ENCODE measurements around the gene KCNQ1.

KCNQ1 gene

DNA sequence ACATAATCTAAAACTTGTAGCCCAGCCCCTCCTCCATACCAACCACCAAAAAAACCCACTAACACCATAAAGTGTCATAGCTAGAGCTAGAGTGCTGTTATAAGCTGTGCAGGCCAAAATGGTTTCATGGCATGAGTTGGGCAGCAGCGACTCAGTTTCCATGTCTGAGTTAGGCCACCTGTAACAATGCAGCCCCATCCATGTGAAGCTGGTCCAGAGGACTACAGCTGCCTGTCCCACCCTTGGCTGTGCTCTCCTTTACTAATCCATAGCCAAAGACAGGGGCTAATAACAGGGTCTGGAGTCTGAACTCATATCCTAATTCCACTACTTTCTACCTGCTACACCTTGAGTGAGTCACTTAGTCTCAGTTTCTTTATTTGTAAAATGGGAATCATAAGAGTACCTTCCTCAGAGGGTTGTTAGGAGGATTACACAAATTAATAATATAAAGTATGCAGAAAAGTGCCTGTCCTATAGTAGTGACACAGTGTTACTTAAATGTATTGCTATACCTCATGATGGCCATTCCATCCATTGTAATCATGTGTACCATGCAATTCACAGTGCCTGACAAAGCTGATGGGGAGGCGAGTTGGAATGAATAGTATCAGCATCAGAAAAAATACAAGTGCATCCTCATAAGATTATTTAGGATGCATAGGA lies 234.3 kb downstream of the KCNQ1 start:
- Histone ChIP-seq H3K4me3 (replicated peaks; ENCODE audit: low read depth, low read length) (no peak overlapping the region), H3K36me3 (ENCODE audit: control insufficient read depth, insufficient read depth, low read length) (no peaks in the 10 kb centered on the region), H3K27me3 (replicated peaks; ENCODE audit: control insufficient read depth, insufficient read depth, low read length) (no peaks in the 10 kb centered on the region)
- no peak for DNase-seq (ENCODE audit: extremely low read depth, insufficient read length)
- TF ChIP-seq, protein P1, sequence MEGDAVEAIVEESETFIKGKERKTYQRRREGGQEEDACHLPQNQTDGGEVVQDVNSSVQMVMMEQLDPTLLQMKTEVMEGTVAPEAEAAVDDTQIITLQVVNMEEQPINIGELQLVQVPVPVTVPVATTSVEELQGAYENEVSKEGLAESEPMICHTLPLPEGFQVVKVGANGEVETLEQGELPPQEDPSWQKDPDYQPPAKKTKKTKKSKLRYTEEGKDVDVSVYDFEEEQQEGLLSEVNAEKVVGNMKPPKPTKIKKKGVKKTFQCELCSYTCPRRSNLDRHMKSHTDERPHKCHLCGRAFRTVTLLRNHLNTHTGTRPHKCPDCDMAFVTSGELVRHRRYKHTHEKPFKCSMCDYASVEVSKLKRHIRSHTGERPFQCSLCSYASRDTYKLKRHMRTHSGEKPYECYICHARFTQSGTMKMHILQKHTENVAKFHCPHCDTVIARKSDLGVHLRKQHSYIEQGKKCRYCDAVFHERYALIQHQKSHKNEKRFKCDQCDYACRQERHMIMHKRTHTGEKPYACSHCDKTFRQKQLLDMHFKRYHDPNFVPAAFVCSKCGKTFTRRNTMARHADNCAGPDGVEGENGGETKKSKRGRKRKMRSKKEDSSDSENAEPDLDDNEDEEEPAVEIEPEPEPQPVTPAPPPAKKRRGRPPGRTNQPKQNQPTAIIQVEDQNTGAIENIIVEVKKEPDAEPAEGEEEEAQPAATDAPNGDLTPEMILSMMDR (IDR thresholded peaks at IDR 0.05; ENCODE audit: insufficient read depth, low read length, poor library complexity, severe bottlenecking) = no peak

DNA sequence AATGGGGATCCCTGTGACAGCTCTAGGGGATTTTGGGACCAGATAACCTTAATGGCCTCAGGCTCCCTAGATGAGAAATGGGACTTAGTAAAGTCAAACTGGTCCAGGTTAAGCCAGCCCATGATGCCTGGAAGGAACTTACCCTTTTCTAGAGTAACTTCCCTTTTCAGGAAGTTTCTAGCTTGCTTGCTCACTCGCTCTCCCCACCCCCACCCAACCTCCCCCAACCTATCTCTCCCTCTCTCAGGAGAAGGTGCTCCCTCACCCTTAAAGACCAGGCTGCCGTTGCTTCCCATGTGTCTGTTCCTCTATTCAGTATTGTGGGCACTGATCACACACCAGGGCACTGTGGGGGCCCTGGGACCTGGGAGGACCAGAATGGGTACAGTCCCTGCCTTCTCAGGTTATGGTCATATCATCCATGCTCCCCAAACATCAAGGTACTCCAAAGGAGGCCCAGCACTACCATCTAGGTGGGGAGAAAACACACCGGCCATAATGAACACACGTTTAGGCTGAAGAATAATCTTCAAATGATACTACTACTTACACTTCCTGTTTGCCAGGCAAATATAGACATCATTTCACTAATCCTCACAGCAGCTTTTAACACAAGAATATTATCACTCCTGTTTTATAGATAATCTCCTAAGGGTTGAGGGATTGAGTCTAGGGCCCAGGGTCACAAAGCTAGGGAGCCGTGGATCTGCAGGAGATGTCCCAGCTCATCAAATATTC lies 236.8 kb downstream of the KCNQ1 start:
- DNase-seq (ENCODE audit: extremely low read depth, insufficient read length) = no peak
- Histone ChIP-seq H3K27me3 (replicated peaks; ENCODE audit: control insufficient read depth, insufficient read depth, low read length) (no peaks in the 10 kb centered on the region), H3K36me3 (ENCODE audit: control insufficient read depth, insufficient read depth, low read length) (no peaks in the 10 kb centered on the region; the same call in 1 of the 2 replicates), H3K4me3 (replicated peaks; ENCODE audit: low read depth, low read length) (no peak overlapping the region)
- TF ChIP-seq, protein P1 (IDR thresholded peaks at IDR 0.05; ENCODE audit: insufficient read depth, low read length, poor library complexity, severe bottlenecking) = no peak

DNA sequence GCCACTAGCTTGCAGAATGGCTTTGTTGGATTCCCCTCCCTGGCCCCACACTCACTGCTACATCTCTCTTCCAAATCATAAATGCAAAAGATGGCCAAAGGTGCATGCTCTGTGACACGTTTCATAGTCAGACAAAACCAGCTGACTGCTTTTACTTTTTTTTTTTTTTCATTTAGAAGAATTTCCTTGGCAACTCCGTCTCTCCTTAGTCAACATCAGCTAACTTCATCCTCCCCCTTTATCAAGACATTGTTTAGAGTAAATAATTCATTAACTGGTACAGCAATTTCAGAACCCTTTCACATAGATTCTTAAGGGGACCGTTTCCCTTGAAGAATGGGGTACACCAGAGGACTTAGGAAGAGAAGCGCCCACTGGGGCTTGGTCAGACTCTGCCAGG lies 239.0 kb downstream of the KCNQ1 start:
- Histone ChIP-seq H3K36me3 (ENCODE audit: control insufficient read depth, insufficient read depth, low read length) (no peaks in the 10 kb centered on the region; the same call in 1 of the 2 replicates), H3K4me3 (replicated peaks; ENCODE audit: low read depth, low read length) (no peak overlapping the region), H3K27me3 (replicated peaks; ENCODE audit: control insufficient read depth, insufficient read depth, low read length) (no peaks in the 10 kb centered on the region)
- DNase-seq (ENCODE audit: extremely low read depth, insufficient read length) = no peak
- TF ChIP-seq, protein P1 (IDR thresholded peaks at IDR 0.05; ENCODE audit: insufficient read depth, low read length, poor library complexity, severe bottlenecking) = no peak

DNA sequence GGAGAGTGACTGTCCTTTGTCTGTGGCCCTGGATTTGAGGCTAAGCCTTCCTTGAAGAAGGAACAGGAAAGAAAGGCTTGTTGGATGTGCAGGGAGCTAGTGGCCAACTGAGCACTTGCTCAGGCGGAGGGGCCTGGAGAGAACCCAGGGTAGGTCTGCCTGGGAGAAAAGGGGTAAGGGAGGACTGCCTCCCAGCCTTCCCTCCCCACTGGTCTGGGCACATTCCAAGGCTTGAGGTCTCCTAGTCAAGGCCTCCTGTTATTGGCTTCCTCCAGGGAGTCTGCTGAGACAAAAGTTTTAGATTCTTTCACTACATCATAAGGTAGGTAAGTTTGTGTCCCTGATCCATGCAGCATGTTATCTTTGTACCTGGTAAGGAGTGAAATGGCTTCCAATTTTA lies 239.8 kb downstream of the KCNQ1 start:
- Histone ChIP-seq H3K4me3 (replicated peaks; ENCODE audit: low read depth, low read length) (no peak overlapping the region), H3K27me3 (replicated peaks; ENCODE audit: control insufficient read depth, insufficient read depth, low read length) (no peaks in the 10 kb centered on the region), H3K36me3 (ENCODE audit: control insufficient read depth, insufficient read depth, low read length) (no peaks in the 10 kb centered on the region; the same call in 1 of the 2 replicates)
- TF ChIP-seq, protein P1 (IDR thresholded peaks at IDR 0.05; ENCODE audit: insufficient read depth, low read length, poor library complexity, severe bottlenecking) = no peak
- DNase-seq (ENCODE audit: extremely low read depth, insufficient read length) = no peak

DNA sequence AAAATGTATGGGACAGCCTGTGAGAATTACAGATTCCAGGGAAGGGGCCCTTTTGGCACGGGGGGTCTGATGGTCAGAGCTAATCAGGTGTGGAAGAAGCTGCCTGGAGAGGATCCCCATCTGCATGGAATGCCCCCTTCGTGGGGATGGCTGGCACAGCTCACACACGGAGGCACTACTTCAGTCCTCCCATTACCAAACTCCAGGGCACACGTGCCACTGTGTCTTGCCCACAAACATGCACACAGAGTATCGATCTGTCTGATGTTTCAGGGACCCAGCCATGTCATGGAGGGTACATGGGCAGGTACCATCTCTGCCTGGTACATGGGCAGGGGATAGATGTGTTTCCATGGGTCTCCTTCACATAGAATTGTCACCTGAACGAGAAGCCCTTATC lies 240.2 kb downstream of the KCNQ1 start:
- Histone ChIP-seq H3K36me3 (ENCODE audit: control insufficient read depth, insufficient read depth, low read length) (no peaks in the 10 kb centered on the region; the same call in 1 of the 2 replicates), H3K27me3 (replicated peaks; ENCODE audit: control insufficient read depth, insufficient read depth, low read length) (no peaks in the 10 kb centered on the region), H3K4me3 (replicated peaks; ENCODE audit: low read depth, low read length) (no peak overlapping the region)
- DNase-seq (ENCODE audit: extremely low read depth, insufficient read length) = no peak
- TF ChIP-seq, protein P1 (IDR thresholded peaks at IDR 0.05; ENCODE audit: insufficient read depth, low read length, poor library complexity, severe bottlenecking) = no peak

Measured in GM06990 (cell line).